Activated T-cell treated with anti-CD3 and anti-CD28 coated beads for 1 hour (primary cell): Measurements from ENCODE around the gene AFF3.

ENCODE experiments used
- DNase-seq: peaks from one replicate; pipeline ENCODE4 v3.0.0-alpha.2; 2020; ENCODE audit warnings: low read depth

Gene AFF3

GRCh38 chr2:99593692-99594427 lies 548.5 kb downstream of the AFF3 start:
- no peak for DNase-seq

GRCh38 chr2:99576775-99577174 lies 565.6 kb downstream of the AFF3 start:
- no peak for DNase-seq

GRCh38 chr2:99573634-99574251 lies 568.6 kb downstream of the AFF3 start:
- DNase-seq, result no peak

- no peak for DNase-seq
Measured at GRCh38 chr2:99572373-99573164, 569.8 kb downstream of the AFF3 start.

- no peak for DNase-seq
Measured at GRCh38 chr2:99571954-99572353, 570.4 kb downstream of the AFF3 start.

GRCh38 chr2:99571533-99571932 lies 570.9 kb downstream of the AFF3 start:
- DNase-seq, result no peak

GRCh38 chr2:99571021-99571420 lies 571.4 kb downstream of the AFF3 start:
- DNase-seq, result no peak

- no peak for DNase-seq
Measured at GRCh38 chr2:99569386-99569785, 573.0 kb downstream of the AFF3 start.

- no peak for DNase-seq
Measured at GRCh38 chr2:99565227-99565626, 577.2 kb downstream of the AFF3 start.

GRCh38 chr2:99562516-99562915 lies 579.9 kb downstream of the AFF3 start:
- DNase-seq, result no peak

- no peak for DNase-seq
Measured at GRCh38 chr2:99561804-99562203, 580.6 kb downstream of the AFF3 start.

- peak; percentile 89 for DNase-seq
Measured at GRCh38 chr2:99559075-99559662, 583.2 kb downstream of the AFF3 start.

- no peak for DNase-seq
Measured at GRCh38 chr2:99555404-99555803, 587.0 kb downstream of the AFF3 start.

- no peak for DNase-seq
Measured at GRCh38 chr2:99554871-99555270, 587.5 kb downstream of the AFF3 start.

GRCh38 chr2:99554238-99554637 lies 588.2 kb downstream of the AFF3 start:
- DNase-seq, result no peak

GRCh38 chr2:99552529-99552928 lies 589.9 kb downstream of the AFF3 start:
- DNase-seq, result no peak

GRCh38 chr2:99550368-99550767 lies 592.0 kb downstream of the AFF3 start:
- no peak for DNase-seq

GRCh38 chr2:99545604-99546003 lies 596.8 kb downstream of the AFF3 start:
- no peak for DNase-seq

GRCh38 chr2:99545066-99545465 lies 597.3 kb downstream of the AFF3 start:
- no peak for DNase-seq

GRCh38 chr2:99544608-99545007 lies 597.8 kb downstream of the AFF3 start:
- no peak for DNase-seq

- DNase-seq, result no peak
Measured at GRCh38 chr2:99543247-99543646, 599.1 kb downstream of the AFF3 start.

GRCh38 chr2:99537910-99538485 lies 604.4 kb downstream of the AFF3 start:
- DNase-seq, result no peak
